22Rv1 (cell line): ENCODE measurements around the gene FBXL13.
"Not testable (repeated sequence)": the region's sequence is repeated elsewhere in the genome, so short reads cannot be mapped to it uniquely, and the experiment has no call there.

ENCODE experiments used
- ZFX ChIP-seq: fragments of 450-650 bp; IDR thresholded peaks from 2 replicates; pipeline ENCODE4 v1.6.1; 2017; ENCODE audit warnings: antibody characterized with exemption, borderline replicate concordance
- TF ChIP-seq, protein P1 (sequence below): fragments of 450-650 bp; IDR thresholded peaks from 2 replicates; pipeline ENCODE4 v1.5.1; 2017; ENCODE audit warnings: mild to moderate bottlenecking

DNA sequence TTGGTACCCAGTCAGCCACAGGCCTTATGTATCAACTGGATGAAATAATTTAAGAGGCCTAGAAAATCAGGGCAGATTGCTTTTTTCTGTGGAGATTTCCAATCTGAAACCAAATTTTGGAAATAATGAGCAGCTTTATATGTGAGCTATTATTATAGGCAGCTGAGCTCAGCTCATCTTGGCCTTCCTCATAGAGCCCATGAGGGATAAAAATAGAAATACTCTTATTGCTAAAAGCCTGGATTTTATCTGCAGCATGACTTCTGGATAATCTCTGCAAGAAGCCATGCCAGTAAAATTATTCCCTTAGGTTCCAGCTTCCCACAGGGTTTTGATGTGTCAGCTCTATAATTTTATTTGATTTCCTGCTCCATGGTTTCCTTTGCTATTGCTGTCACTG is 282.8 kb downstream of the FBXL13 start:
- TF ChIP-seq, protein P1, sequence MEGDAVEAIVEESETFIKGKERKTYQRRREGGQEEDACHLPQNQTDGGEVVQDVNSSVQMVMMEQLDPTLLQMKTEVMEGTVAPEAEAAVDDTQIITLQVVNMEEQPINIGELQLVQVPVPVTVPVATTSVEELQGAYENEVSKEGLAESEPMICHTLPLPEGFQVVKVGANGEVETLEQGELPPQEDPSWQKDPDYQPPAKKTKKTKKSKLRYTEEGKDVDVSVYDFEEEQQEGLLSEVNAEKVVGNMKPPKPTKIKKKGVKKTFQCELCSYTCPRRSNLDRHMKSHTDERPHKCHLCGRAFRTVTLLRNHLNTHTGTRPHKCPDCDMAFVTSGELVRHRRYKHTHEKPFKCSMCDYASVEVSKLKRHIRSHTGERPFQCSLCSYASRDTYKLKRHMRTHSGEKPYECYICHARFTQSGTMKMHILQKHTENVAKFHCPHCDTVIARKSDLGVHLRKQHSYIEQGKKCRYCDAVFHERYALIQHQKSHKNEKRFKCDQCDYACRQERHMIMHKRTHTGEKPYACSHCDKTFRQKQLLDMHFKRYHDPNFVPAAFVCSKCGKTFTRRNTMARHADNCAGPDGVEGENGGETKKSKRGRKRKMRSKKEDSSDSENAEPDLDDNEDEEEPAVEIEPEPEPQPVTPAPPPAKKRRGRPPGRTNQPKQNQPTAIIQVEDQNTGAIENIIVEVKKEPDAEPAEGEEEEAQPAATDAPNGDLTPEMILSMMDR = not testable (repeated sequence)
- not testable (repeated sequence) for TF ChIP-seq ZFX
